OCI-LY7 (cell line): Measurements from ENCODE around the gene HIP1.
"Not testable (repeated sequence)": the region's sequence is repeated elsewhere in the genome, so short reads cannot be mapped to it uniquely, and the experiment has no call there.

Source experiments
- CTCF ChIP-seq: fragments of 200-600 bp; sonication (generic); conservative IDR thresholded peaks from 2 replicates; pipeline ENCODE4 v1.5.1; 2014; ENCODE audit warnings: mild to moderate bottlenecking, antibody characterized with exemption, low read length, moderate library complexity, mixed read lengths
- EZH2phosphoT487 ChIP-seq: fragments of 200-600 bp; sonication (generic); IDR thresholded peaks from 2 replicates; pipeline ENCODE4 v1.6.1; 2018; ENCODE audit warnings: low read depth, borderline replicate concordance, mild to moderate bottlenecking, mixed run types, antibody characterized with exemption, low read length, moderate library complexity, mixed read lengths

GRCh38 chr7:75727351-75727750 lies 11.4 kb downstream of the HIP1 start:
- not testable (repeated sequence) for TF ChIP-seq CTCF, EZH2phosphoT487
